Ovary (tissue), 9 donors: ENCODE measurements around the gene PLEKHJ1. TPM values are rescaled to one million over a fixed set of nuclear protein-coding genes. Genes with fewer than 3 reads are reported as not detected.

Source experiments
- DNase-seq, 5 donors: peaks; one replicate each; pipeline ENCODE4 v3.0.0-alpha.2; 2019 to 2020
- H3K27ac ChIP-seq, 2 donors: fragments of 200-600 bp; one replicate each; pipeline versions ENCODE4 v1.5.1 to v1.8.0; 2019 to 2022
- H3K27me3 ChIP-seq: fragments of 200-600 bp; one replicate; pipeline ENCODE4 v1.8.0; 2022
- H3K36me3 ChIP-seq: fragments of 200-600 bp; sonication (generic); one replicate; pipeline ENCODE4 v1.5.1; 2019
- H3K4me1 ChIP-seq: one replicate; pipeline ENCODE4 v1.8.1; 2013; ENCODE audit warnings: mild to moderate bottlenecking, moderate library complexity; ENCODE audit not compliant: insufficient read depth
- H3K4me3 ChIP-seq: fragments of 200-600 bp; sonication (generic); one replicate; pipeline ENCODE4 v1.5.1; 2017
- H3K9me3 ChIP-seq, 2 donors: fragments of 200-600 bp in 1 of 2; sonication (generic) in 1 of 2; one replicate each; pipeline versions ENCODE4 v1.5.1 to v1.8.1; 2013 to 2019; ENCODE audit warnings: mild to moderate bottlenecking in 1 of 2, moderate library complexity in 1 of 2
- EP300 ChIP-seq: sonication (generic); formaldehyde crosslinking; IDR thresholded peaks from one replicate; pipeline ENCODE4 v1.6.1; 2017; ENCODE audit warnings: antibody characterized with exemption
- POLR2A ChIP-seq: fragments of 450-650 bp; IDR thresholded peaks from one replicate; pipeline ENCODE4 v1.6.1; 2017; ENCODE audit warnings: antibody characterized with exemption, mild to moderate bottlenecking, moderate library complexity
- WGBS, 3 donors: extraction: QIAGEN DNeasy Blood & Tissue Kit in 1 of 3; methylation state at CpG; one replicate each; pipeline versions ENCODE4 v1.1.5 to v1.1.7; 2013 to 2017; 5-methylcytosine and 5-hydroxymethylcytosine counted together
- intact Hi-C, 4 donors: fragments of 100-400 bp; cut with DNase I; formaldehyde crosslinking; loops; one replicate each; pipeline versions ENCODE4 v1.11.0 to v1.15.1; 2022 to 2023
- polyA plus RNA-seq, 2 donors: library from polyadenylated mRNA; stranded (reverse); fragments of 200-250 nt in 1 of 2; fragments of 350-450 nt in 1 of 2; fragmentation: Illumina TruSeq in 1 of 2; extraction: RNeasy Lipid Tissue Mini Kit (QIAGEN cat#74804) in 1 of 2; gene quantifications; one replicate each; pipeline ENCODE4 v1.2.3, GENCODE V29; 2013 to 2014
- total RNA-seq, 7 donors: library from RNA; depleted of rRNA in 2 of 7; stranded (reverse); fragments of >200 nt in 2 of 7; fragmentation: NEBNext Ultra II Directional in 3 of 7; extraction: Animal tissue kit (Norgen Biotek cat#: 25700) in 3 of 7; gene quantifications; one replicate each; pipeline versions ENCODE4 v1.1.0 to v1.2.4, GENCODE V29; 2016 to 2023
- TF ChIP-seq, protein P1 (sequence below), 3 donors: fragments of 450-650 bp in 2 of 3; fragments of 200-600 bp in 1 of 3; IDR thresholded peaks; one replicate each; pipeline versions ENCODE4 v1.5.1 to v1.8.0; 2016 to 2022; ENCODE audit warnings: antibody characterized with exemption in 3 of 3, mild to moderate bottlenecking in 1 of 3
- donor health status: DM: no; HTN: no; CAD: no; lungs with moderate emphysema.
- donor health status: DM: no; HTN: no; CAD: no.
- donor health status: Bipolar disorder and iron deficiency.
- donor health status: DM: yes; HTN: yes; CAD: no.
- donor health status: DM: no; HTN: no; CAD: no.
- donor health status: DM: yes; HTN: yes; CAD: no.

PLEKHJ1 gene
- total and polyA plus RNA-seq, 9 donors, result 17.1 to 57.9 (median 46.8) TPM

DNA sequence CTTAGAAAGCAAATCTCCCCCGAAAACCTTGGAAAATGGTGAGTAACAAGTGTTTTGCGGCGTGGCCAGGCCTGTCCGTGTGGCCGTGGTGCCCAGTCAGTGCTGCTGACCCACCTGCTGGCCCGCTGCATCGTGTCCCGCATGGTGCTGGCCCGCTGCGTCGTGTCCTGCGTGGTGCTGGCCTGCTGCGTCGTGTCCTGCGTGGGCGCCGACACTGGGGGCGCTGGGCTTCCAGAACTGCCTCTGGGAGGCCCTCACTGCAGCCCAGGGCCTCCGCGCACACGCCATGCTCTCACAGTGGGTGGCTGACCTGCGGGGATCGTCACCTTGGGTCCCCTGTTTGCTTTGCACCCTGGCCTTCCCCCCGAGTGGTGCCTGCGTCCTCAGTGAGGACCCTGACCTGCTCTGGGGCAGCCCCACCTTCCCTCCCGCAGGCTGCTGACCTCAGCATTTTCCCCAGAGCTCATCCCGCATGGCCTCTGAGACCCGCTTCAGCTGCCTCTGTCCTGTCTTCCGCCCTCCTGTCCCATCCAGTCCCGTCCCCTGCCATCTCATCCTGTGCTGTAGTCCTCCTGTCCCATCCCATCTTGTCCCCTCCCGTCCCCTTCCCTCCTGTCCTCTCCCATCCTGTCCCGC is 10.6 kb downstream of the PLEKHJ1 start:
- Histone ChIP-seq H3K27ac (no peak overlapping the region), H3K4me1 (peaks cover 2% of the 10 kb centered on the region), H3K9me3 (no peaks in the 10 kb centered on the region), H3K27me3 (no peaks in the 10 kb centered on the region), H3K36me3 (no peaks in the 10 kb centered on the region), H3K4me3 (no peak overlapping the region)
- intact Hi-C loops, result loop anchor here in 1 of 4 donors (5.0 kb wide), 1 partner anchor 63 kb away; the partner anchor contains the start of gene DOT1L
- TF ChIP-seq POLR2A, result no peak
- no peak for TF ChIP-seq EP300
- TF ChIP-seq, protein P1, sequence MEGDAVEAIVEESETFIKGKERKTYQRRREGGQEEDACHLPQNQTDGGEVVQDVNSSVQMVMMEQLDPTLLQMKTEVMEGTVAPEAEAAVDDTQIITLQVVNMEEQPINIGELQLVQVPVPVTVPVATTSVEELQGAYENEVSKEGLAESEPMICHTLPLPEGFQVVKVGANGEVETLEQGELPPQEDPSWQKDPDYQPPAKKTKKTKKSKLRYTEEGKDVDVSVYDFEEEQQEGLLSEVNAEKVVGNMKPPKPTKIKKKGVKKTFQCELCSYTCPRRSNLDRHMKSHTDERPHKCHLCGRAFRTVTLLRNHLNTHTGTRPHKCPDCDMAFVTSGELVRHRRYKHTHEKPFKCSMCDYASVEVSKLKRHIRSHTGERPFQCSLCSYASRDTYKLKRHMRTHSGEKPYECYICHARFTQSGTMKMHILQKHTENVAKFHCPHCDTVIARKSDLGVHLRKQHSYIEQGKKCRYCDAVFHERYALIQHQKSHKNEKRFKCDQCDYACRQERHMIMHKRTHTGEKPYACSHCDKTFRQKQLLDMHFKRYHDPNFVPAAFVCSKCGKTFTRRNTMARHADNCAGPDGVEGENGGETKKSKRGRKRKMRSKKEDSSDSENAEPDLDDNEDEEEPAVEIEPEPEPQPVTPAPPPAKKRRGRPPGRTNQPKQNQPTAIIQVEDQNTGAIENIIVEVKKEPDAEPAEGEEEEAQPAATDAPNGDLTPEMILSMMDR (IDR thresholded peaks at IDR 0.05), result no peak
- 91 to 93% (median 93%) methylated on average over 32 of the region's 32 CpGs for WGBS, 3 donors
- DNase-seq, result no peak

- TF ChIP-seq EP300, result no peak
- TF ChIP-seq, protein P1 (IDR thresholded peaks at IDR 0.05), result no peak
- TF ChIP-seq POLR2A, result no peak
- no peaks in the 10 kb centered on the region for H3K36me3 ChIP-seq
- H3K4me1 ChIP-seq, result peaks cover 2% of the 10 kb centered on the region
- no peak for DNase-seq
- intact Hi-C loops, result loop anchor here in 1 of 4 donors (5.0 kb wide), 1 partner anchor 63 kb away; the partner anchor contains the start of gene DOT1L
- H3K4me3 ChIP-seq, result no peak overlapping the region
- H3K27ac ChIP-seq, result no peak overlapping the region
- WGBS, 3 donors, result 79 to 89% (median 80%) methylated on average over 13 of the region's 13 CpGs
- H3K9me3 ChIP-seq, result no peaks in the 10 kb centered on the region
- no peaks in the 10 kb centered on the region for H3K27me3 ChIP-seq
Observed at GRCh38 chr19:2224754-2225349, 11.3 kb downstream of the PLEKHJ1 start.

DNA sequence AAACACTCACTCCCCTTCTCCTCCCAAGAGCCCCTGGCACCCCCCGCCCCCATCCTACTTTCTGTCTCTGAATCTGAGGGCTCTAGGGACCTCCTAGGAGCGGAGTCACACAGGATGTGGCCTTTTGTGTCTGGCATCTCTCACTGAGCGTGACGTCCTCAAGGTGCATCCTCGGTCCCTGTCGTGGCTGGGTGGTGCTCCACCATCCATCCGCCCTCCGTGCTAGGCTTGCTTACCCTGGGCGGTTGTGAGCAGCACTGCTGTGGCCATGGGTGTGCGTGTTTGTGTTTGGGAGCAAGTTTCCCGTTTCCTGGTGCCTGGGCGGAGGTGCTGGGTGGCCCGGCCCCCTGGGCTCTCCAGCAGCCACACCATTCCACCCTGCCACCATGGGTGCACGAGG is 12.2 kb downstream of the PLEKHJ1 start:
- H3K4me3 ChIP-seq, result no peak overlapping the region
- WGBS, 3 donors, result 87 to 90% (median 89%) methylated on average over 14 of the region's 14 CpGs
- H3K9me3 ChIP-seq, result no peaks in the 10 kb centered on the region
- H3K27ac ChIP-seq, result no peak overlapping the region
- TF ChIP-seq EP300 (no peak), POLR2A (no peak)
- TF ChIP-seq, protein P1 (IDR thresholded peaks at IDR 0.05), result no peak
- no peak for DNase-seq
- H3K4me1 ChIP-seq, result peaks cover 2% of the 10 kb centered on the region
- no peaks in the 10 kb centered on the region for H3K36me3 ChIP-seq
- intact Hi-C loops, result no loop called here
- H3K27me3 ChIP-seq, result no peaks in the 10 kb centered on the region

DNA sequence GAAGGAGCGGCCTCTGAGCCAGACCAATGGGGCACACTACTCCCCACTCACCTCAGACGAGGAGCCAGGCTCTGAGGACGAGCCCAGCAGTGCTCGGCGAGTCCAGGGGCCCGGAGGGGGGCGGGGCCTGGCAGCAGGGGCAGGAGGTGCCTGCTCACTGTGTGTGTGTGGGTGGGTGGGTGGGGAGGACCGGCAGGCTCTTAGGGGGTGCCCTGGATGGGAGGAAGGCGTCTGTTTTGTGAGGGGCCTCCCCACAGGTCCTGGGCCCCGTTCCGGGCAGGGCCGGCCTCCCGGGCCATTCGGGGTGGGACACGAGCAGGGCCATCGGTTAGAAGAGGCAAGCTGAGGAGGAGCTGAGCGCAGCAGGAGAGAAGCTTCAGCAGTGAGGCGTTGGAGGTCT is 12.7 kb downstream of the PLEKHJ1 start:
- intact Hi-C loops, result no loop called here
- 81 to 87% (median 83%) methylated on average over 13 to 18 of the region's 18 CpGs for WGBS, 3 donors
- no peaks in the 10 kb centered on the region for H3K9me3 ChIP-seq
- no peaks in the 10 kb centered on the region for H3K27me3 ChIP-seq
- H3K36me3 ChIP-seq, result no peaks in the 10 kb centered on the region
- no peak overlapping the region for H3K27ac ChIP-seq
- no peak for DNase-seq
- peaks cover 2% of the 10 kb centered on the region for H3K4me1 ChIP-seq
- TF ChIP-seq EP300, result no peak
- no peak for TF ChIP-seq POLR2A
- TF ChIP-seq, protein P1 (IDR thresholded peaks at IDR 0.05), result no peak
- no peak overlapping the region for H3K4me3 ChIP-seq
